ENCODE results near the gene HERPUD2. TPM values are rescaled to one million over a fixed set of nuclear protein-coding genes. Genes with fewer than 3 reads are reported as not detected.
"Not testable (repeated sequence)": the region's sequence is repeated elsewhere in the genome, so short reads cannot be mapped to it uniquely, and the experiment has no call there.

HERPUD2 gene
- total and polyA plus RNA-seq, 7 experiments from 2014 or later: 38.1 to 92.6 (median 68.7) TPM

GRCh38 chr7:35660411-35660810 lies 34.5 kb downstream of the HERPUD2 start:
- H3K4me1 ChIP-seq (ENCODE audit: control insufficient read depth in 2 of 2, insufficient read depth in 2 of 2, low read length in 2 of 2); H3K27me3 ChIP-seq (ENCODE audit: control insufficient read depth in 2 of 2, insufficient read depth in 2 of 2, low read length in 2 of 2); H3K9me3 ChIP-seq (ENCODE audit: control insufficient read depth in 2 of 3, low read length in 3 of 3); H3K4me3 ChIP-seq (ENCODE audit: low read length); CTCF ChIA-PET; POLR2A ChIA-PET; intact Hi-C loops (cut with micrococcal nuclease); H3K27me3 Mint-ChIP-seq; H3K27ac ChIP-seq (ENCODE audit: low read depth, low read length); DNase-seq; H3K4me3 Mint-ChIP-seq; ATAC-seq: not testable (repeated sequence)
- H3K36me3 ChIP-seq (ENCODE audit: control insufficient read depth in 2 of 3, insufficient read depth in 3 of 3, low read length in 3 of 3): peaks cover 0 to 27% (median 3%) of the 10 kb centered on the region in 3 experiments
- peaks cover 2 to 19% (median 6%) of the 10 kb centered on the region in 11 donors for H3K9me3 Mint-ChIP-seq
- H3K4me1 Mint-ChIP-seq: peaks cover 16 to 51% (median 36%) of the 10 kb centered on the region in 7 donors
- H3K27ac Mint-ChIP-seq: peak overlapping the region in 1 of 9 donors; percentile 76
- peaks cover 8 to 90% (median 72%) of the 10 kb centered on the region in 5 donors for H3K36me3 Mint-ChIP-seq

- no peak for DNase-seq
- Mint-ChIP-seq H3K4me1 (peaks cover 21 to 58% (median 49%) of the 10 kb centered on the region in 7 donors), H3K36me3 (peaks cover 4 to 87% (median 68%) of the 10 kb centered on the region in 5 donors), H3K27me3 (no peaks in the 10 kb centered on the region), H3K4me3 (no peak overlapping the region), H3K9me3 (peaks cover 2 to 31% (median 10%) of the 10 kb centered on the region in 11 donors), H3K27ac (peak overlapping the region in 4 of 9 donors; percentile 37 to 65 (median 46))
- H3K9me3 ChIP-seq (ENCODE audit: control insufficient read depth in 2 of 3, low read length in 3 of 3): no peaks in the 10 kb centered on the region
- ATAC-seq: no peak
- no peaks in the 10 kb centered on the region for H3K27me3 ChIP-seq (ENCODE audit: control insufficient read depth in 2 of 2, insufficient read depth in 2 of 2, low read length in 2 of 2)
- H3K27ac ChIP-seq (ENCODE audit: low read depth, low read length): peak overlapping the region; percentile 33
- intact Hi-C loops (cut with micrococcal nuclease): loop anchor here in 1 of 2 donors (5.0 kb wide), 1 partner anchor 34 kb away; no protein-coding TSS in a partner anchor
- H3K36me3 ChIP-seq (ENCODE audit: control insufficient read depth in 2 of 3, insufficient read depth in 3 of 3, low read length in 3 of 3): peaks cover 0 to 23% (median 0%) of the 10 kb centered on the region in 3 experiments
- no peak overlapping the region for H3K4me3 ChIP-seq (ENCODE audit: low read length)
- ChIA-PET CTCF (no interaction called here), POLR2A (interaction anchor here (0.8 kb wide), 1 partner anchor 14 kb away, joined by 3 read pairs; no protein-coding TSS in a partner anchor)
- peaks cover 0 to 5% of the 10 kb centered on the region in 2 donors for H3K4me1 ChIP-seq (ENCODE audit: control insufficient read depth in 2 of 2, insufficient read depth in 2 of 2, low read length in 2 of 2)
These were observed 36.2 kb downstream of the HERPUD2 start for GRCh38 chr7:35658606-35659201.

DNA sequence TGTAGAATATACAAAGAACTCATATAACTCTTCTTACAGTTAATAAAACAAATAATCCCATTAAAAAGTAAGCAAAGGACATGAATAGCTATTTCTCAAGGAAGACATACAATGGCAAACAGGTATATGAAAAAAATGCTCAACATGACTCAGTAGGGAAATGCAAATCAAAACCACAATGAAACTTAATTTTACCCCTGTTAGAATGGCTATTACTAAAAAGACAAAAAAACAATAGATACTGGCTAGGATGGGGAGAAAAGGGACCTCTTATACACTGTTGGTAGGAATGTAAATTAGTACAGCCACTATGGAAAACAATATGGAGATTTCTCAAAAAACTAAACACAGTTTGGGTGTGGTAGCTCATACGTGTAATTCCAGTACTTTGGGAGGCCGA lies 37.8 kb downstream of the HERPUD2 start:
- ChIA-PET POLR2A (no interaction called here), CTCF (no interaction called here)
- Mint-ChIP-seq H3K36me3 (peaks cover 9 to 87% (median 75%) of the 10 kb centered on the region in 5 donors), H3K27ac (peak overlapping the region in 4 of 9 donors; percentile 8 to 68 (median 42)), H3K4me1 (peaks cover 31 to 73% (median 64%) of the 10 kb centered on the region in 7 donors), H3K9me3 (peaks cover 4 to 43% (median 21%) of the 10 kb centered on the region in 11 donors), H3K27me3 (no peaks in the 10 kb centered on the region), H3K4me3 (peak overlapping the region in 2 of 10 donors; percentile 10 to 14)
- no peaks in the 10 kb centered on the region for H3K27me3 ChIP-seq (ENCODE audit: control insufficient read depth in 2 of 2, insufficient read depth in 2 of 2, low read length in 2 of 2)
- intact Hi-C loops (cut with micrococcal nuclease): loop anchor here in 1 of 2 donors (5.0 kb wide), 1 partner anchor 35 kb away; no protein-coding TSS in a partner anchor
- no peak overlapping the region for H3K27ac ChIP-seq (ENCODE audit: low read depth, low read length)
- H3K9me3 ChIP-seq (ENCODE audit: control insufficient read depth in 2 of 3, low read length in 3 of 3): no peaks in the 10 kb centered on the region
- H3K4me1 ChIP-seq (ENCODE audit: control insufficient read depth in 2 of 2, insufficient read depth in 2 of 2, low read length in 2 of 2): peaks cover 0 to 15% of the 10 kb centered on the region in 2 donors
- ATAC-seq (no peak), DNase-seq (no peak)
- H3K4me3 ChIP-seq (ENCODE audit: low read length): no peak overlapping the region
- peaks cover 0 to 27% (median 0%) of the 10 kb centered on the region in 3 experiments for H3K36me3 ChIP-seq (ENCODE audit: control insufficient read depth in 2 of 3, insufficient read depth in 3 of 3, low read length in 3 of 3)

GRCh38 chr7:35654558-35654957 lies 40.4 kb downstream of the HERPUD2 start:
- H3K27me3 ChIP-seq (ENCODE audit: control insufficient read depth in 2 of 2, insufficient read depth in 2 of 2, low read length in 2 of 2); H3K27me3 Mint-ChIP-seq; ATAC-seq; H3K27ac Mint-ChIP-seq; intact Hi-C loops (cut with micrococcal nuclease); H3K4me3 ChIP-seq (ENCODE audit: low read length); POLR2A ChIA-PET; H3K27ac ChIP-seq (ENCODE audit: low read depth, low read length); H3K9me3 ChIP-seq (ENCODE audit: control insufficient read depth in 2 of 3, low read length in 3 of 3); DNase-seq: not testable (repeated sequence)
- Histone ChIP-seq H3K4me1 (ENCODE audit: control insufficient read depth in 2 of 2, insufficient read depth in 2 of 2, low read length in 2 of 2) (peaks cover 0 to 26% of the 10 kb centered on the region in 2 donors), H3K36me3 (ENCODE audit: control insufficient read depth in 2 of 3, insufficient read depth in 3 of 3, low read length in 3 of 3) (peaks cover 0 to 27% (median 0%) of the 10 kb centered on the region in 3 experiments)
- peaks cover 6 to 39% (median 21%) of the 10 kb centered on the region in 11 donors for H3K9me3 Mint-ChIP-seq
- peak overlapping the region in 1 of 10 donors; percentile 53 for H3K4me3 Mint-ChIP-seq
- H3K4me1 Mint-ChIP-seq: peaks cover 43 to 83% (median 77%) of the 10 kb centered on the region in 7 donors
- peaks cover 14 to 88% (median 74%) of the 10 kb centered on the region in 5 donors for H3K36me3 Mint-ChIP-seq
- CTCF ChIA-PET: interaction anchor here (0.6 kb wide), 1 partner anchor 15 kb away, joined by 3 read pairs; no protein-coding TSS in a partner anchor

DNA sequence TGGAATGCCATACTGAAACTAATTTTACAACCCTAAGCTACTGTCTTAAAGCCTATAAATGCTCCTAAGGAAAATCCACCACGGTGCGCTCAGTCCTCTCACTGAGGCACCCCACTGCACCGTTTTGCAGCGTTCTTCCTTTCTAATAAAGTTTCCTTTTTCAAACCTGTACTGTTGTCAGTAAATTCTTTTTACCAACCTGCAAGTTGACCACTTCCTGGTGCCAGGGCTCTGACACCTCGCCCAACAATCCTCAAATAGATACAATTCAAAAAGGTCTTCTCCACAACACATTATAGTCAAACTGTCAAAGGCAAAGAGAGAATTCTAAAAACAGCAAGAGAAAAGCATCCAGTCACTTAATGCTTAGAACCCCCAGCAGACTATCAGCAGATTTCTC lies 42.8 kb downstream of the HERPUD2 start:
- Histone ChIP-seq H3K4me3 (ENCODE audit: low read length) (no peak overlapping the region), H3K36me3 (ENCODE audit: control insufficient read depth in 2 of 3, insufficient read depth in 3 of 3, low read length in 3 of 3) (peaks cover 0 to 21% (median 0%) of the 10 kb centered on the region in 3 experiments), H3K27ac (ENCODE audit: low read depth, low read length) (no peak overlapping the region), H3K27me3 (ENCODE audit: control insufficient read depth in 2 of 2, insufficient read depth in 2 of 2, low read length in 2 of 2) (no peaks in the 10 kb centered on the region), H3K4me1 (ENCODE audit: control insufficient read depth in 2 of 2, insufficient read depth in 2 of 2, low read length in 2 of 2) (peaks cover 15 to 29% of the 10 kb centered on the region in 2 donors), H3K9me3 (ENCODE audit: control insufficient read depth in 2 of 3, low read length in 3 of 3) (no peaks in the 10 kb centered on the region)
- POLR2A ChIA-PET: no interaction called here
- peaks cover 37 to 88% (median 78%) of the 10 kb centered on the region in 7 donors for H3K4me1 Mint-ChIP-seq
- peak overlapping the region in 9 of 10 donors; percentile 20 to 83 (median 54) for H3K4me3 Mint-ChIP-seq
- ATAC-seq (no peak), DNase-seq (peak in 2 of 9 donors; percentile 9 to 23)
- H3K36me3 Mint-ChIP-seq: peaks cover 14 to 80% (median 60%) of the 10 kb centered on the region in 5 donors
- CTCF ChIA-PET: no interaction called here
- peaks cover 6 to 39% (median 21%) of the 10 kb centered on the region in 11 donors for H3K9me3 Mint-ChIP-seq
- H3K27me3 Mint-ChIP-seq: no peaks in the 10 kb centered on the region
- peak overlapping the region in 8 of 9 donors; percentile 16 to 81 (median 62) for H3K27ac Mint-ChIP-seq
- intact Hi-C loops (cut with micrococcal nuclease): no loop called here

DNA sequence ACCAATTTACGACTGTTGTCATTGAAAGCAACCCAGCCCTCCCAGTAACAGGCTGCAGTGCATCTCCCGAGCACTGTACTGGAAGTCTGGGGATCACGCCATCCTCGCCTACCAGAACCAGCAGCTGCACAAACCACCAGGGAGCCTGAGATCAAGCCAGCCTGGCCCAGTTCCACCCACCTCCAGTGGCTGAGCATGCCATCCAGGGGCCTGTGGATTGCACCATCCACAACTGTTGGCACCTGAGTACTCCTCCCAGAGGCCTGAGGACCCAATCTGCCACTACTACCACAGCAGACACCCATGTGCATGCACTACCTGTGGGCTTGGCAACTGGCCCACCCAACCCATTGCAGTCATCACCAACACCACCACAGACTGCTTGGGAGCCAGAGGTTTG lies 44.2 kb downstream of the HERPUD2 start:
- no peak overlapping the region for H3K4me3 ChIP-seq (ENCODE audit: low read length)
- Mint-ChIP-seq H3K4me1 (peaks cover 39 to 89% (median 81%) of the 10 kb centered on the region in 7 donors), H3K36me3 (peaks cover 14 to 73% (median 51%) of the 10 kb centered on the region in 5 donors), H3K27ac (peak overlapping the region in 1 of 9 donors; percentile 73), H3K9me3 (peaks cover 6 to 32% (median 19%) of the 10 kb centered on the region in 11 donors), H3K27me3 (no peaks in the 10 kb centered on the region), H3K4me3 (peak overlapping the region in 1 of 10 donors; percentile 14)
- H3K36me3 ChIP-seq (ENCODE audit: control insufficient read depth in 2 of 3, insufficient read depth in 3 of 3, low read length in 3 of 3): peaks cover 0 to 17% (median 0%) of the 10 kb centered on the region in 3 experiments
- intact Hi-C loops (cut with micrococcal nuclease): no loop called here
- H3K4me1 ChIP-seq (ENCODE audit: control insufficient read depth in 2 of 2, insufficient read depth in 2 of 2, low read length in 2 of 2): peaks cover 26 to 35% of the 10 kb centered on the region in 2 donors
- ChIA-PET POLR2A (no interaction called here), CTCF (no interaction called here)
- DNase-seq: no peak
- no peaks in the 10 kb centered on the region for H3K27me3 ChIP-seq (ENCODE audit: control insufficient read depth in 2 of 2, insufficient read depth in 2 of 2, low read length in 2 of 2)
- ATAC-seq: no peak
- no peaks in the 10 kb centered on the region for H3K9me3 ChIP-seq (ENCODE audit: control insufficient read depth in 2 of 3, low read length in 3 of 3)
- H3K27ac ChIP-seq (ENCODE audit: low read depth, low read length): no peak overlapping the region

Measured in naive thymus-derived CD4-positive, alpha-beta T cell (primary cell).